SHP77 treated with DMSO at 0.1 percent for 48 hours (cell line): ENCODE measurements around the gene DPM3.
A peak's percentile ranks its signal among the peaks of the same experiment; 100 is the strongest.
"Not testable (repeated sequence)": the region's sequence is repeated elsewhere in the genome, so short reads cannot be mapped to it uniquely, and the experiment has no call there.

Experiments
- DNase-seq: peaks from one replicate; lab custom pipeline; 2025; lab: John Stamatoyannopoulos, UW

Gene DPM3

GRCh38 chr1:155175281-155175926, 35.1 kb upstream of the DPM3 start:
- no peak for DNase-seq

GRCh38 chr1:155174324-155175280, 34.3 kb upstream of the DPM3 start:
- DNase-seq, result no peak

- no peak for DNase-seq
These were observed 33.4 kb upstream of the DPM3 start, which contains the start of gene TRIM46 for GRCh38 chr1:155173478-155174323. Gene TRIM46 (plus strand): TSS chr1:155173849. CDS start chr1:155173967, 118 bp downstream.

GRCh38 chr1:155172732-155173477, 32.6 kb upstream of the DPM3 start, which contains the start of gene KRTCAP2:
Gene KRTCAP2 (minus strand): TSS chr1:155173304. CDS start chr1:155173224, 80 bp downstream.
- DNase-seq, result peak; percentile 99

GRCh38 chr1:155171836-155172731, 31.8 kb upstream of the DPM3 start:
- no peak for DNase-seq

- no peak for DNase-seq
These were observed 30.5 kb upstream of the DPM3 start for GRCh38 chr1:155170806-155171205.

- DNase-seq, result no peak
These were observed 29.9 kb upstream of the DPM3 start for GRCh38 chr1:155170101-155170785.

- no peak for DNase-seq
These were observed 29.2 kb upstream of the DPM3 start for GRCh38 chr1:155169541-155169940.

- no peak for DNase-seq
These were observed 28.3 kb upstream of the DPM3 start for GRCh38 chr1:155168456-155169210.

- DNase-seq, result not testable (repeated sequence)
These were observed 27.7 kb upstream of the DPM3 start for GRCh38 chr1:155168105-155168445.

- peak; percentile 93 for DNase-seq
These were observed 27.1 kb upstream of the DPM3 start for GRCh38 chr1:155167166-155168104.

- DNase-seq, result peak; percentile 66
These were observed 26.3 kb upstream of the DPM3 start for GRCh38 chr1:155166471-155167165.

GRCh38 chr1:155166051-155166470, 25.7 kb upstream of the DPM3 start:
- no peak for DNase-seq

- not testable (repeated sequence) for DNase-seq
These were observed 24.3 kb upstream of the DPM3 start for GRCh38 chr1:155164625-155165024.

GRCh38 chr1:155163785-155164184, 23.5 kb upstream of the DPM3 start:
- DNase-seq, result not testable (repeated sequence)

GRCh38 chr1:155162631-155163030, 22.3 kb upstream of the DPM3 start:
- not testable (repeated sequence) for DNase-seq

GRCh38 chr1:155160128-155160527, 19.8 kb upstream of the DPM3 start:
- no peak for DNase-seq
